HEK293T (cell line): Measurements from ENCODE around the gene PINK1.
A peak's percentile ranks its signal among the peaks of the same experiment; 100 is the strongest.

ENCODE experiments used
- CTCF ChIA-PET: fragments of 350-600 bp; formaldehyde crosslinking; extraction: SDS; loops from one replicate; lab custom pipeline; 2021; ENCODE audit warnings: antibody characterized with exemption, inconsistent platforms; lab: Yijun Ruan, JAX
- POLR2A ChIA-PET: fragments of 350-600 bp; formaldehyde crosslinking; extraction: SDS; loops from one replicate; lab custom pipeline; 2020; ENCODE audit warnings: antibody characterized with exemption, inconsistent platforms; lab: Yijun Ruan, JAX
- DNase-seq: peaks from one replicate; pipeline ENCODE4 v3.0.0; 2012; ENCODE audit warnings: mixed read lengths; ENCODE audit errors: extremely low spot score
- ARNT ChIP-seq: fragments of 450-650 bp; IDR thresholded peaks from 2 replicates; pipeline ENCODE4 v1.6.1; 2017; ENCODE audit warnings: mild to moderate bottlenecking
- BHLHE40 ChIP-seq: fragments of 450-650 bp; IDR thresholded peaks from 2 replicates; pipeline ENCODE4 v1.6.1; 2016; ENCODE audit warnings: mild to moderate bottlenecking, moderate library complexity, borderline replicate concordance
- CTBP1 ChIP-seq: fragments of 450-650 bp; IDR thresholded peaks from 2 replicates; pipeline ENCODE4 v1.6.1; 2016; ENCODE audit warnings: borderline replicate concordance
- ELF4 ChIP-seq: fragments of 450-650 bp; IDR thresholded peaks from 2 replicates; pipeline ENCODE4 v1.6.1; 2017; ENCODE audit warnings: antibody characterized with exemption
- FOXA1 ChIP-seq: fragments of 450-650 bp; IDR thresholded peaks from 2 replicates; pipeline ENCODE4 v1.6.1; 2016; ENCODE audit warnings: mild to moderate bottlenecking
- FOXK2 ChIP-seq: fragments of 450-650 bp; IDR thresholded peaks from 2 replicates; pipeline ENCODE4 v1.6.1; 2016; ENCODE audit warnings: mild to moderate bottlenecking
- FOXM1 ChIP-seq: fragments of 450-650 bp; IDR thresholded peaks from 2 replicates; pipeline ENCODE4 v1.6.1; 2017; ENCODE audit warnings: mild to moderate bottlenecking, borderline replicate concordance
- HDGF ChIP-seq: fragments of 450-650 bp; IDR thresholded peaks from 2 replicates; pipeline ENCODE4 v1.6.1; 2017; ENCODE audit warnings: antibody characterized with exemption, borderline replicate concordance
- L3MBTL2 ChIP-seq: fragments of 450-650 bp; conservative IDR thresholded peaks from 2 replicates; pipeline ENCODE4 v1.6.1; 2016; ENCODE audit warnings: mild to moderate bottlenecking
- LEF1 ChIP-seq: fragments of 450-650 bp; IDR thresholded peaks from 2 replicates; pipeline ENCODE4 v1.6.1; 2017; ENCODE audit warnings: mild to moderate bottlenecking, borderline replicate concordance
- NFRKB ChIP-seq: fragments of 450-650 bp; IDR thresholded peaks from 2 replicates; pipeline ENCODE4 v1.6.1; 2016; ENCODE audit warnings: mild to moderate bottlenecking, moderate library complexity
- PKNOX1 ChIP-seq: fragments of 450-650 bp; IDR thresholded peaks from 2 replicates; pipeline ENCODE4 v1.6.1; 2016
- SP1 ChIP-seq: fragments of 450-650 bp; IDR thresholded peaks from 2 replicates; pipeline ENCODE4 v1.6.1; 2017
- SUZ12 ChIP-seq: fragments of 450-650 bp; IDR thresholded peaks from 2 replicates; pipeline ENCODE4 v1.6.1; 2016; ENCODE audit warnings: mild to moderate bottlenecking
- TARDBP ChIP-seq: fragments of 450-650 bp; IDR thresholded peaks from 2 replicates; pipeline ENCODE4 v1.6.1; 2016
- ZNF384 ChIP-seq: fragments of 450-650 bp; IDR thresholded peaks from 2 replicates; pipeline ENCODE4 v1.6.1; 2016

The PINK1 gene

GRCh38 chr1:20663969-20664715 lies 30.9 kb downstream of the PINK1 start:
- ChIA-PET POLR2A (no interaction called here), CTCF (interaction anchor here (1.2 kb wide), 1 partner anchor 89 kb away, joined by 3 read pairs; no protein-coding TSS in a partner anchor)
- no peak for DNase-seq
- TF ChIP-seq BHLHE40, result no peak
- no peak for TF ChIP-seq SP1
- no peak for TF ChIP-seq PKNOX1
- no peak for TF ChIP-seq FOXM1
- TF ChIP-seq ELF4, result no peak
- TF ChIP-seq ARNT, result no peak
- no peak for TF ChIP-seq NFRKB

DNA sequence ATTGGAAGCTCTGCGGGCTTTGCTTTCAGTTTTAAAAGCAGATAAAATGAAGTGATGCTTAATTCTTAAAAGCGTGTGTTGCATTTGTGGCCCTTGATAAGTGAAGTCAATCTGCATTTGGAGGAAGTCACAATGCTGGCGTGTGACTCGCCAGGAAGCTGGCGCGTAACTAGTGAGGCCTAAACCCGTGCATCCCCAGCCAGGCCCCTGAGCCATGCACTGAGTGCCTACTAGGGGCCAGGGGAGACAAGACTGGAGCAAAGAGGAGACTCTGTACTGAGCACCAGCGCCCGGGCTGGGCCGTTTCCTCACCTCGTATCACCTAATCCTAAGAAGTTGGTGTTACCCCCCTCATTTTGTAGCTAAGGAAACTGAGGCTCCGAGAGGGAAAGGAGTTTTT lies 32.5 kb downstream of the PINK1 start:
- DNase-seq, result no peak
- ChIA-PET POLR2A (interaction anchor here (1.3 kb wide), 1 partner anchor 120 kb away, joined by 3 read pairs; no protein-coding TSS in a partner anchor), CTCF (no interaction called here)
- TF ChIP-seq CTBP1, result no peak
- TF ChIP-seq PKNOX1, result no peak
- no peak for TF ChIP-seq LEF1
- no peak for TF ChIP-seq NFRKB
- TF ChIP-seq FOXA1, result no peak
- no peak for TF ChIP-seq SP1
- no peak for TF ChIP-seq TARDBP
- no peak for TF ChIP-seq L3MBTL2
- no peak for TF ChIP-seq HDGF
- no peak for TF ChIP-seq SUZ12
- no peak for TF ChIP-seq ZNF384

DNA sequence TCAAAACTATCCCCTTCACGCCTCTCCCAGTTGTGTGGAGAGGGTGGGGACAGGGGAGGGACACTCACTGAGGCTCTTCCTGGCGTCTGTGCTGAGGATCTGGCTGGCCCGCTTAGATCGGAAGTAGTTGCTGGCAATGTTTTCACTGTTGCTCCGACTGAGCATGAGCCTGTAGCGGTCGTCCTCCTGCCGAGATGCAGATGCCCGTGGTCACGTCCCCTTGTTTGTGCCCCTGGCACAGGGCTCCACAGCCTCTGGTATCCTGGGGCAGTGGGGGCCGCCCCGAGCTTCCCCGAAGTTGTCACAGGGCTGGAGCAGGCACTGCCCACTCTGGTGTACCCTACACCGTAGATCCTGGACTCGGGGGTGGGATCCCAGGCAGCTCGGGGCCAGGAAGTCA lies 32.9 kb downstream of the PINK1 start:
- DNase-seq, result no peak
- no peak for TF ChIP-seq PKNOX1
- TF ChIP-seq LEF1, result no peak
- no peak for TF ChIP-seq NFRKB
- no peak for TF ChIP-seq CTBP1
- TF ChIP-seq ZNF384, result no peak
- TF ChIP-seq HDGF, result no peak
- no peak for TF ChIP-seq SUZ12
- TF ChIP-seq ELF4, result no peak
- no peak for TF ChIP-seq FOXA1
- no peak for TF ChIP-seq L3MBTL2
- no peak for TF ChIP-seq FOXM1
- TF ChIP-seq SP1, result no peak
- no peak for TF ChIP-seq ARNT
- TF ChIP-seq BHLHE40, result no peak
- no peak for TF ChIP-seq TARDBP
- ChIA-PET POLR2A (interaction anchor here (1.3 kb wide), 1 partner anchor 120 kb away, joined by 3 read pairs; no protein-coding TSS in a partner anchor), CTCF (no interaction called here)

- peak; percentile 43 for DNase-seq
- CTCF ChIA-PET, result no interaction called here
These were observed 33.5 kb downstream of the PINK1 start for GRCh38 chr1:20666804-20667203.

GRCh38 chr1:20668581-20668980 lies 35.3 kb downstream of the PINK1 start:
- ChIA-PET POLR2A (interaction anchor here (0.8 kb wide), 1 partner anchor 35 kb away, joined by 4 read pairs; the partner anchor contains the start of gene PINK1), CTCF (interaction anchor here (0.7 kb wide), 1 partner anchor 113 kb away, joined by 3 read pairs; no protein-coding TSS in a partner anchor)
- TF ChIP-seq HDGF (no peak), LEF1 (no peak)

More at GRCh38 chr1:20666804-20667203, 33.5 kb downstream of the PINK1 start:
- TF ChIP-seq ARNT (no peak), LEF1 (no peak), ZNF384 (no peak), PKNOX1 (no peak), FOXA1 (no peak), FOXM1 (no peak), ELF4 (no peak), SUZ12 (no peak), CTBP1 (no peak), TARDBP (no peak), SP1 (no peak), HDGF (no peak), L3MBTL2 (no peak)
- POLR2A ChIA-PET, result interaction anchor here (1.3 kb wide), 1 partner anchor 119 kb away, joined by 3 read pairs; no protein-coding TSS in a partner anchor

DNA sequence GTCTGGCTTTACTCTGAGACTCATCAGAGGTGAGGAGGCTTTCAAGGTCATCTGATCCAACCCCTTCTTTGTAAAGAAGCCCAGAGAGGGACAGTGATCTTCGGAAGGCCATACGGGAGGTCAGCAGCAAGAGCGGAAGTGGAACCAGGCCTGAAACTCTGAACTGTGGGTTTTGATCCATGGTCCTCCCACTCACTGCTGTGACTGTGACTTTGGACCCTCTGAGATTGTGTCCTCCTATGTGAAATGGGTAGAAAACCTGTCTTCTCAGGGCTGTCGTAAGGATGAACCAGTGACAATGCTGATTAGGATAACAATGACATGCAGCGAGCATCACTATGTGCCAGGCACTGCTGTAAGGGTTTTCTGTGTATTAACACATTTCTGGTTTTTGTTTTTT lies 37.7 kb downstream of the PINK1 start:
- no peak for DNase-seq
- ChIA-PET CTCF (no interaction called here), POLR2A (no interaction called here)
- TF ChIP-seq SP1 (no peak), TARDBP (no peak), ZNF384 (no peak), LEF1 (no peak), BHLHE40 (no peak), ELF4 (no peak), NFRKB (no peak), ARNT (no peak), SUZ12 (no peak), PKNOX1 (no peak), FOXK2 (no peak), HDGF (no peak), FOXM1 (no peak), L3MBTL2 (no peak), CTBP1 (no peak)

More at GRCh38 chr1:20668581-20668980, 35.3 kb downstream of the PINK1 start:
- DNase-seq, result no peak
